HepG2 (cell line): ENCODE results near the gene DNAJC1. TPM values are rescaled to one million over a fixed set of nuclear protein-coding genes. Genes with fewer than 3 reads are reported as not detected.

Experiments
- KDM5B ChIP-seq: sonication (generic); formaldehyde crosslinking; IDR thresholded peaks from 2 replicates; pipeline ENCODE4 v1.4.0; 2020; ENCODE audit warnings: missing genetic modification reagents, mild to moderate bottlenecking, borderline replicate concordance
- KLF12 ChIP-seq: sonication (generic); formaldehyde crosslinking; IDR thresholded peaks from 2 replicates; pipeline ENCODE4 v1.4.0; 2020; ENCODE audit warnings: missing genetic modification reagents, borderline replicate concordance
- KLF6 ChIP-seq: IDR thresholded peaks from 2 replicates; pipeline ENCODE4 v1.8.0; 2016; ENCODE audit warnings: missing biosample characterization, missing genetic modification reagents
- MATR3 ChIP-seq: sonication (generic); formaldehyde crosslinking; IDR thresholded peaks from 2 replicates; pipeline ENCODE4 v1.4.0; 2020; ENCODE audit warnings: missing genetic modification reagents
- MNT ChIP-seq: fragments of 450-650 bp; IDR thresholded peaks from 2 replicates; pipeline ENCODE4 v1.6.1; 2016
- NAIF1 ChIP-seq: sonication (generic); formaldehyde crosslinking; IDR thresholded peaks from 2 replicates; pipeline ENCODE4 v1.5.0; 2020; ENCODE audit warnings: mild to moderate bottlenecking, missing genetic modification reagents, borderline replicate concordance
- SNAPC4 ChIP-seq: sonication (generic); formaldehyde crosslinking; IDR thresholded peaks from 2 replicates; pipeline ENCODE4 v1.4.0; 2020; ENCODE audit warnings: mild to moderate bottlenecking, missing genetic modification reagents
- ZKSCAN8 ChIP-seq: IDR thresholded peaks from 2 replicates; pipeline ENCODE4 v1.6.1; 2016; ENCODE audit warnings: borderline replicate concordance, missing genetic modification reagents, missing compliant biosample characterization
- ZNF331 ChIP-seq: sonication (generic); formaldehyde crosslinking; IDR thresholded peaks from 2 replicates; pipeline ENCODE4 v1.4.0; 2020; ENCODE audit warnings: missing genetic modification reagents
- ZNF766 ChIP-seq: sonication (generic); formaldehyde crosslinking; IDR thresholded peaks from 2 replicates; pipeline ENCODE4 v1.5.0; 2020; ENCODE audit warnings: missing genetic modification reagents, borderline replicate concordance
- polyA plus RNA-seq, 8 experiments: library from polyadenylated mRNA; depleted of rRNA in 3 of 8; stranded (reverse) in 7 of 8; unstranded in 1 of 8; fragments of >200 nt; fragmentation: Illumina TruSeq in 4 of 8; extraction: Trizol in 4 of 8; gene quantifications; 2 replicates each; pipeline versions ENCODE4 v1.2.1 to v1.2.3, GENCODE V29; 2011 to 2016; ENCODE audit warnings: low read depth in 4 of 8, missing spikeins in 1 of 8, mixed read lengths in 1 of 8; ENCODE audit not compliant: insufficient read depth in 1 of 8
- total RNA-seq, 5 experiments: library from RNA; depleted of rRNA; stranded (reverse); fragments of >200 nt; fragmentation: Illumina TruSeq; extraction: Trizol; gene quantifications; 2 replicates each; pipeline ENCODE4 v1.2.3, GENCODE V29; 2016; ENCODE audit warnings: low read depth in 1 of 5

The DNAJC1 gene
- total and polyA plus RNA-seq, 2 of the 13 experiments (the other 11 are each of a cell fraction or from before 2014, with no cell fraction given), result 9.9 to 16.6 TPM

GRCh38 chr10:22003964-22004281 is 393 bp upstream of the DNAJC1 start (continued):
- TF ChIP-seq MNT (no peak), NAIF1 (CRISPR knock-in tag) (no peak), KLF12 (CRISPR knock-in tag) (peak; percentile 13; the same call in 1 of the 2 replicates), ZNF331 (CRISPR knock-in tag) (no peak), KLF6 (CRISPR knock-in tag) (no peak), MATR3 (no peak), SNAPC4 (CRISPR knock-in tag) (no peak), ZNF766 (CRISPR knock-in tag) (no peak), ZKSCAN8 (CRISPR knock-in tag) (no peak), KDM5B (CRISPR knock-in tag) (no peak)
- TF ChIP-seq, all 625 proteins: peak for 16
